Activated naive CD4-positive, alpha-beta T cell (primary cell): ENCODE measurements around the gene TMEM150B.

Experiments
- DNase-seq, 4 experiments: peaks; one replicate each; lab custom pipeline; 2025; lab: John Stamatoyannopoulos, UW

TMEM150B gene

GRCh38 chr19:55354698-55355212 is 29.6 kb upstream of the TMEM150B start, which contains the start of gene COX6B2:
Gene COX6B2 (minus strand): TSS chr19:55354719. CDS start chr19:55354521, 198 bp downstream.
- DNase-seq: no peak

- DNase-seq: peak; percentile 22 to 55 (median 36)
Observed at GRCh38 chr19:55353803-55354697, 28.9 kb upstream of the TMEM150B start.

- no peak for DNase-seq
Observed at GRCh38 chr19:55353356-55353802, 28.2 kb upstream of the TMEM150B start.

- no peak for DNase-seq
Observed at GRCh38 chr19:55352549-55353145, 27.5 kb upstream of the TMEM150B start.

GRCh38 chr19:55352040-55352439 is 26.9 kb upstream of the TMEM150B start:
- no peak for DNase-seq

GRCh38 chr19:55350620-55351315 is 25.6 kb upstream of the TMEM150B start:
- DNase-seq: no peak

- no peak for DNase-seq
Observed at GRCh38 chr19:55348317-55349034, 23.3 kb upstream of the TMEM150B start.

GRCh38 chr19:55347442-55348009 is 22.4 kb upstream of the TMEM150B start:
- DNase-seq: no peak

- DNase-seq: no peak
Observed at GRCh38 chr19:55346725-55347441, 21.7 kb upstream of the TMEM150B start.

GRCh38 chr19:55345818-55346724 is 20.9 kb upstream of the TMEM150B start:
- DNase-seq: no peak

GRCh38 chr19:55345101-55345817 is 20.1 kb upstream of the TMEM150B start:
- no peak for DNase-seq

GRCh38 chr19:55344444-55344843 is 19.3 kb upstream of the TMEM150B start:
- no peak for DNase-seq

- no peak for DNase-seq
Observed at GRCh38 chr19:55341595-55342531, 16.7 kb upstream of the TMEM150B start.

GRCh38 chr19:55341171-55341588 is 16.0 kb upstream of the TMEM150B start:
- DNase-seq: peak in 1 of 4 experiments; percentile 15

- no peak for DNase-seq
Observed at GRCh38 chr19:55340784-55341147, 15.6 kb upstream of the TMEM150B start.

- DNase-seq: no peak
Observed at GRCh38 chr19:55339889-55340783, 15.0 kb upstream of the TMEM150B start.
